GM19240 (cell line): Measurements from ENCODE around the gene TRIM56.
"Not testable (repeated sequence)": the region's sequence is repeated elsewhere in the genome, so short reads cannot be mapped to it uniquely, and the experiment has no call there.

Experiments used
- DNase-seq: peaks from one replicate; pipeline ENCODE4 v3.0.0; 2011; ENCODE audit warnings: low spot score; ENCODE audit not compliant: insufficient read length

The TRIM56 gene

DNA sequence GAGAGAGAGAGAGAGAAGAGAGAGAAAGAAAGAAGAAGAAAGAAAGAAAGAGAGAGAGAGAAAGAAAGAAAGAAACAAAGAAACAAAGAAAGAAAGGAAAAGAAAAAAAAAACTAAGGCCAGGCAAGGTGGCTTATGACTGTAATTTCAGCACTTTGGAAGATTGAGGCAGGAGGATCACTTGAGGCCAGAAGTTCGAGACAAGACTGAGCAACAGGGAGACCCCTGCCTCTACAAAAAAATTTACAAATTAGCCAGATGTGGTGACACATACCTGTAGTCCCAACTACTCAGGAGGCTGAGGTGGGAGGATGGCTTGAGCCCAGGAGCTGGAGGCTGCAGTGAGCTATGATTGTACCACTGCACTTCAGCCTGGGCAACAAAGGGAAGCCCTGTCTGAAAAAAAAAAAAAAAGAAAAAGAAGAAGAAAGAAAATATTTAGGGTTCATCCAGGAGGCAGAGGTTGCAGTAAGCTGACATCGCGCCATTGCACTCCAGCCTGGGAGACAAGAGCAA, 44.4 kb downstream of the TRIM56 start:
- no peak for DNase-seq

DNA sequence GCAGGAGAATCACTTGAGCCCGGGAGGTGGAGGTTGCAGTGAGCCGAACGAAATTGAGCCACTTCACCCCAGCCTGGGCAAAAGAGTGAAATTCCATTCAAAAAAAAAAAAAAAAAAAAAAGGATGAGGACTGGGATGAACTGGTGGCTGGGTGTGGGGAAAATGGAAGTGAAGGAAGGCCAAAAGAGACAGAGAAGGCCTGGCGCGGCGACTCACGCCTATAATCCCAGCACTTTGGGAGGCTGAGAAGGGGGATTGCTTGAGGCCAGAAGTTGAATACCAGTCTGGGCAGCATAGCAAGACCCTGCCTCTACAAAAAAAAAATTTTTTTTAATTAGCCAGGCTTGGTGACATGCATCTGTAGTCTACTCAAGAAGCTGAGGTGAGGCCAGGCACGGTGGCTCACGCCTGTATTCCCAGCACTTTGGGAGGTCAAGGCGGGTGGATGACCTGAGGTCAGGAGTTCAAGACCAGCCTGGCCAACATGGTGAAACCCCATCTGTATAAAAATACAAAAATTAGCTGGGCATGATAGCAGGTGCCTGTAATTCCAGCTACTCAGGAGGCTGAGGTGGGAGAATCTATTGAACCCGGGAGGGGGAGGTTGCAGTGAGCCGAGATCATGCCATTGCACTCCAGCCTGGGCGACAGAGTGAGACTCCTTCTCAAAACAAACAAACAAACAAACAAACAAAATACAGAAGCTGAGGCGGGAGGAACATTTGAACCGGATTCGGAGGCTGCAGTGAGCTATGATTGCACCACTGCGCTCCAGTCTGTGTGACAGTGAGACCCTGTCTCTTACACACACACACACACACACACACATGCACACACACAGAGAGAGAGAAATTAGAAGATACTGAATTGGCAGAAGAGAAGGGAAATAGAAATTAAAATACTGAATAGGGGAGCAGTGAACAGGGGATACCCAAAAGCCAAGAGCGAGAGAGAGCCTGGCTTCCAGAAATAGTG, 47.6 kb downstream of the TRIM56 start:
- DNase-seq, result not testable (repeated sequence)

DNA sequence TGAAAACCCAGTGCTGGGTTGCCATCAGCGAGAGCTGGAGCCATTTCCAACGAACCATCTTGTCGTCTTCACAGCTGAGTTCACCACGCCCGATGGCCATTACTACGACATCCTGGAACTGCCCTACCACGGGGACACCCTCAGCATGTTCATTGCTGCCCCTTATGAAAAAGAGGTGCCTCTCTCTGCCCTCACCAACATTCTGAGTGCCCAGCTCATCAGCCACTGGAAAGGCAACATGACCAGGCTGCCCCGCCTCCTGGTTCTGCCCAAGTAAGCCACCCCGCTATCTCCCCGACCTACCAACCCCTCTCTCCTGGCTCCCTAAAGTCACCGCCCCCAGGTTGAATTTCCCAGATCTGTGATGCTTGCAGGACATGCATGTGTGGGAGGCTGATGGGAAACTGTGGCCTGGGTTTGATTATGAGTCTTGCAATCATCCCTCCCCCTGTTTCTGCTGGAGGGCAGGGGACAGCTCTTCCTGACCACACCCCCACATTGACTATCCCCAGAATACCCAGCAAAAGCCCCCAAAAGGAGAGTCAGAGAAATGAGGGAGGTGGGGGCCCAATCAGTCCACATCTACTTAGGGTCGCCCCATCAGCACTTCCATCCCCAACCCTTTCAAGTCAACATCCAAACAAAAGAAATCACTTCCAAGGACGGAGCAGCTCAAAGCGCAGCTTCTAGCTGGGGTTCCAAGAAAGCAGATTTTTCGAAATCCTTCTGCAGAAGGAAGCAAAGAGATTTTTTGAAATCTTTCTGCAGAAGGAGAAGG, 48.5 kb downstream of the TRIM56 start:
- DNase-seq, result no peak

DNA sequence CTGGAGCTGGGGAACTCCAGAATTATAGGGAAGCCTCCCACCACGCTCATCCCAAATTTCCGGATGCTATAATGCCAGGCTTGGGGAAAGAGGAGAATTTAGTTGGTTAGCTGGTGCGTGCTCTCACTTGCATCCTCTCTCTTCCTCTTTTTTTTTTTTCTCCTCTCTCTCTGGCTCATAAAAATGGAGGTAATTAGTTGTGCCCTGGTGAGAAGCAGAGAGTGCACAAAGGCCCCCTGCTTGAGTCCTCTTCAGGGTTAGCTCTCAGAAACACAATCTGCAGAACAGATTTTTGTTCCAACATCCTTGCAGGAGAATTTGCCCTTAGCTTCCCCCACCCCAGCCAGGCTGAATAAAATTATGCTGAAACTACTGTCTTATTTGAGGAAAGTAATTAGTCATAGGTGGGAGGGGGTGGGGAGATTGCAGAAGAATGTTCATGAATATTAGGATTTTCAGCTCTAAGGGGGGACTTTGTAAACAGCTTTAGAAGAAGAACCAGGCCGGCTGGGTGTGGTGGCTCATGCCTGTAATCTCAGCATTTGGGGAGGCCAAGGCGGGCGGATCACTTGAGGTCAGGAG, 49.2 kb downstream of the TRIM56 start:
- DNase-seq, result no peak

DNA sequence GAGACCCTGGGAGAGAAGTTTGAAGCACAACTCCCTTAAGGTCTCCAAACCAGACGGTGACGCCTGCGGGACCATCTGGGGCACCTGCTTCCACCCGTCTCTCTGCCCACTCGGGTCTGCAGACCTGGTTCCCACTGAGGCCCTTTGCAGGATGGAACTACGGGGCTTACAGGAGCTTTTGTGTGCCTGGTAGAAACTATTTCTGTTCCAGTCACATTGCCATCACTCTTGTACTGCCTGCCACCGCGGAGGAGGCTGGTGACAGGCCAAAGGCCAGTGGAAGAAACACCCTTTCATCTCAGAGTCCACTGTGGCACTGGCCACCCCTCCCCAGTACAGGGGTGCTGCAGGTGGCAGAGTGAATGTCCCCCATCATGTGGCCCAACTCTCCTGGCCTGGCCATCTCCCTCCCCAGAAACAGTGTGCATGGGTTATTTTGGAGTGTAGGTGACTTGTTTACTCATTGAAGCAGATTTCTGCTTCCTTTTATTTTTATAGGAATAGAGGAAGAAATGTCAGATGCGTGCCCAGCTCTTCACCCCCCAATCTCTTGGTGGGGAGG, 52.5 kb downstream of the TRIM56 start:
- no peak for DNase-seq

DNA sequence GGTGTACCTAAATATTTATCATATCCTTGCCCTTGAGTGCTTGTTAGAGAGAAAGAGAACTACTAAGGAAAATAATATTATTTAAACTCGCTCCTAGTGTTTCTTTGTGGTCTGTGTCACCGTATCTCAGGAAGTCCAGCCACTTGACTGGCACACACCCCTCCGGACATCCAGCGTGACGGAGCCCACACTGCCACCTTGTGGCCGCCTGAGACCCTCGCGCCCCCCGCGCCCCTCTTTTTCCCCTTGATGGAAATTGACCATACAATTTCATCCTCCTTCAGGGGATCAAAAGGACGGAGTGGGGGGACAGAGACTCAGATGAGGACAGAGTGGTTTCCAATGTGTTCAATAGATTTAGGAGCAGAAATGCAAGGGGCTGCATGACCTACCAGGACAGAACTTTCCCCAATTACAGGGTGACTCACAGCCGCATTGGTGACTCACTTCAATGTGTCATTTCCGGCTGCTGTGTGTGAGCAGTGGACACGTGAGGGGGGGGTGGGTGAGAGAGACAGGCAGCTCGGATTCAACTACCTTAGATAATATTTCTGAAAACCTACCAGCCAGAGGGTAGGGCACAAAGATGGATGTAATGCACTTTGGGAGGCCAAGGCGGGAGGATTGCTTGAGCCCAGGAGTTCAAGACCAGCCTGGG, 53.1 kb downstream of the TRIM56 start:
- no peak for DNase-seq

DNA sequence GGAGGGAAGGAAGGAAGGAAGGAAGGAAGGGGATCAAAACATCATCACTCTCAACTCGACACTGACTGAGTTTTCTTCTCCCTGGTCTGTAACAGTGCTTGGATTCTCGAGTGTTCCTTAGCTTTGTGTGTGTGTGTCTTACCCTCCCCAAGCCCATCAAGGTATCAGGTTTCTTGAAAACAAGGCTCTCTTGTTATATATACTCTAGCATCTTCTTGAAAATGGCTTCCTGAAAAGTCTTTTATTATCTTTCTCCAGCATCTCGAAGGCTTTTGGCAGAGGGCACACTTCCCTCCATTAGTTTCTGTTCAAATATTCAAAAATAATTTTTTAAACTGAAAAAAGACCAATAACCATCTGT, 55.0 kb downstream of the TRIM56 start:
- DNase-seq, result no peak

DNA sequence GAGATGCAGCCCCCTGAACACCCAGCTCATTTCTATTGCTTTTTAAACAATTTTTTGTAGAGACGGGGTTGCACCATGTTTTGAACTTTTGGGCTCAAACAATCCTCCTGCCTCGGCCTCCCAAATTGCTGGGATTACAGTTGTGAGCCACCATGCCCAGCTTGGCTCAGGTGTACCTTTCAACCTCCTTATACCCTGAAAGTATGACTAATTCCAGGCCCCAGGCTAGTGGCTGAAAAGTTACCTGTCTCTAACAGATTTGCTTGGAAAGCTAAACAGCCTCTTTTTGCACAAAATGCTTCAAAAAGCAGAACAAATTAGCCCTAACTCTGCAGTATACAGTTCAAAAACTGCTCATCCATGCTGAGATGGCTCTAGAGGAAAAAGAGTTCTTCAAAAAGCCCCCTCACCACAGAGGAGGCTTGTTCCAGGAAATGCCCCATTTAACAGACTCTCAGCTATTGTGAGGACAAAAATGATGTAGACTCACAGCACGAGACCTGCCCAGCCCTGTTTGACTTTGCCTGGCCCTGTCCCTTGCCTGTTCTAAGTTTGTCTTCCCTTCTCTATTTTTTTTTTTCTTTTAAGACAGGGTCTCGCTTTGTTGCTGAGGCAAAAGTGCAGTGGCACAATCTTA, 55.6 kb downstream of the TRIM56 start:
- no peak for DNase-seq
